ENCODE results near the gene RPTOR. TPM values are rescaled to one million over a fixed set of nuclear protein-coding genes. Genes with fewer than 3 reads are reported as not detected.

The RPTOR gene
- total RNA-seq, 6 donors from 2014 or later = 26.8 to 109 (median 36.8) TPM

- WGBS, 2 donors = 84 to 92% methylated on average over 6 of the region's 6 CpGs
- Histone ChIP-seq H3K27me3 (no peaks in the 10 kb centered on the region), H3K36me3 (peaks cover 0 to 12% (median 2%) of the 10 kb centered on the region in 4 donors), H3K9me3 (no peaks in the 10 kb centered on the region), H3K4me3 (no peak overlapping the region), H3K4me1 (peaks cover 0 to 7% (median 2%) of the 10 kb centered on the region in 4 donors), H3K27ac (no peak overlapping the region)
- DNase-seq (no peak), ATAC-seq (ENCODE audit: low FRiP score in 2 of 2) (no peak)
- TF ChIP-seq POLR2A (IDR thresholded peaks at IDR 0.05) (no peak), EP300 (IDR thresholded peaks at IDR 0.05) (no peak), CTCF (IDR thresholded peaks at IDR 0.05) (no peak), POLR2AphosphoS5 (IDR thresholded peaks at IDR 0.05) (no peak)
Measured at GRCh38 chr17:80708480-80708879, 163.8 kb downstream of the RPTOR start.

GRCh38 chr17:80709090-80709695 is 164.6 kb downstream of the RPTOR start:
- WGBS, 2 donors = 88 to 93% methylated on average over 27 to 28 of the region's 28 CpGs
- DNase-seq = peak in 1 of 2 donors; percentile 33
- no peak overlapping the region for H3K27ac ChIP-seq
- no peaks in the 10 kb centered on the region for H3K9me3 ChIP-seq
- H3K27me3 ChIP-seq = no peaks in the 10 kb centered on the region
- no peak overlapping the region for H3K4me3 ChIP-seq
- TF ChIP-seq POLR2AphosphoS5 (IDR thresholded peaks at IDR 0.05) (no peak), CTCF (IDR thresholded peaks at IDR 0.05) (no peak), EP300 (IDR thresholded peaks at IDR 0.05) (no peak), POLR2A (IDR thresholded peaks at IDR 0.05) (no peak)
- ATAC-seq (ENCODE audit: low FRiP score in 2 of 2) = no peak
- peaks cover 0 to 7% (median 2%) of the 10 kb centered on the region in 4 donors for H3K4me1 ChIP-seq
- peaks cover 0 to 12% (median 2%) of the 10 kb centered on the region in 4 donors for H3K36me3 ChIP-seq

- H3K27me3 ChIP-seq = no peaks in the 10 kb centered on the region
- DNase-seq = no peak
- peaks cover 0 to 12% (median 2%) of the 10 kb centered on the region in 4 donors for H3K36me3 ChIP-seq
- TF ChIP-seq CTCF (IDR thresholded peaks at IDR 0.05) (no peak), POLR2A (IDR thresholded peaks at IDR 0.05) (no peak), EP300 (IDR thresholded peaks at IDR 0.05) (no peak), POLR2AphosphoS5 (IDR thresholded peaks at IDR 0.05) (no peak)
- H3K4me1 ChIP-seq = no peaks in the 10 kb centered on the region
- no peaks in the 10 kb centered on the region for H3K9me3 ChIP-seq
- WGBS, 2 donors = 84 to 86% methylated on average over 4 of the region's 4 CpGs
- no peak overlapping the region for H3K4me3 ChIP-seq
- no peak for ATAC-seq (ENCODE audit: low FRiP score in 2 of 2)
- H3K27ac ChIP-seq = no peak overlapping the region
Measured at GRCh38 chr17:80710714-80711302, 166.2 kb downstream of the RPTOR start.

GRCh38 chr17:80712089-80712488 is 167.5 kb downstream of the RPTOR start:
- 85 to 94% methylated on average over 4 of the region's 4 CpGs for WGBS, 2 donors
- peaks cover 0 to 12% (median 2%) of the 10 kb centered on the region in 4 donors for H3K36me3 ChIP-seq
- no peak overlapping the region for H3K4me3 ChIP-seq
- H3K4me1 ChIP-seq = no peaks in the 10 kb centered on the region
- TF ChIP-seq POLR2A (IDR thresholded peaks at IDR 0.05) = no peak
- no peak for TF ChIP-seq POLR2AphosphoS5 (IDR thresholded peaks at IDR 0.05)
- no peak for TF ChIP-seq EP300 (IDR thresholded peaks at IDR 0.05)
- TF ChIP-seq CTCF (IDR thresholded peaks at IDR 0.05) = no peak
- no peak overlapping the region for H3K27ac ChIP-seq
- ATAC-seq (ENCODE audit: low FRiP score in 2 of 2) = no peak
- DNase-seq = no peak
- H3K9me3 ChIP-seq = no peaks in the 10 kb centered on the region
- H3K27me3 ChIP-seq = no peaks in the 10 kb centered on the region

Measured in upper lobe of left lung (tissue), 6 donors.